Measurements from ENCODE around the gene FANCL.

- TF ChIP-seq CTCF (IDR thresholded peaks at IDR 0.05; ENCODE audit: low read depth, low read length) (no peak), EZH2phosphoT487 (IDR thresholded peaks at IDR 0.05; ENCODE audit: low read depth) (no peak)
Measured at GRCh38 chr2:58195662-58196061, 45.5 kb downstream of the FANCL start.
